Mucosa of stomach (tissue), 1 donor: ENCODE data around the gene LYPD3.

Source experiments
- H3K27me3 ChIP-seq: one replicate; pipeline ENCODE4 v1.7.0; 2013; ENCODE audit warnings: mild to moderate bottlenecking, low read length; ENCODE audit not compliant: control insufficient read depth, insufficient read depth
- H3K36me3 ChIP-seq: one replicate; pipeline ENCODE4 v1.7.0; 2013; ENCODE audit warnings: low read length; ENCODE audit not compliant: control insufficient read depth, insufficient read depth
- H3K4me1 ChIP-seq: one replicate; pipeline ENCODE4 v1.7.0; 2013; ENCODE audit warnings: mild to moderate bottlenecking, low read length; ENCODE audit not compliant: control insufficient read depth, insufficient read depth
- H3K4me3 ChIP-seq: one replicate; pipeline ENCODE4 v1.7.0; 2013; ENCODE audit warnings: low read length
- H3K9ac ChIP-seq: one replicate; pipeline ENCODE4 v1.7.0; 2013; ENCODE audit warnings: mild to moderate bottlenecking, low read length, moderate library complexity
- H3K9me3 ChIP-seq: one replicate; pipeline ENCODE4 v1.7.0; 2013; ENCODE audit warnings: mild to moderate bottlenecking, low read length, moderate library complexity; ENCODE audit not compliant: control insufficient read depth
- donor health status: Pancreatic carcinoma.

Gene LYPD3

DNA sequence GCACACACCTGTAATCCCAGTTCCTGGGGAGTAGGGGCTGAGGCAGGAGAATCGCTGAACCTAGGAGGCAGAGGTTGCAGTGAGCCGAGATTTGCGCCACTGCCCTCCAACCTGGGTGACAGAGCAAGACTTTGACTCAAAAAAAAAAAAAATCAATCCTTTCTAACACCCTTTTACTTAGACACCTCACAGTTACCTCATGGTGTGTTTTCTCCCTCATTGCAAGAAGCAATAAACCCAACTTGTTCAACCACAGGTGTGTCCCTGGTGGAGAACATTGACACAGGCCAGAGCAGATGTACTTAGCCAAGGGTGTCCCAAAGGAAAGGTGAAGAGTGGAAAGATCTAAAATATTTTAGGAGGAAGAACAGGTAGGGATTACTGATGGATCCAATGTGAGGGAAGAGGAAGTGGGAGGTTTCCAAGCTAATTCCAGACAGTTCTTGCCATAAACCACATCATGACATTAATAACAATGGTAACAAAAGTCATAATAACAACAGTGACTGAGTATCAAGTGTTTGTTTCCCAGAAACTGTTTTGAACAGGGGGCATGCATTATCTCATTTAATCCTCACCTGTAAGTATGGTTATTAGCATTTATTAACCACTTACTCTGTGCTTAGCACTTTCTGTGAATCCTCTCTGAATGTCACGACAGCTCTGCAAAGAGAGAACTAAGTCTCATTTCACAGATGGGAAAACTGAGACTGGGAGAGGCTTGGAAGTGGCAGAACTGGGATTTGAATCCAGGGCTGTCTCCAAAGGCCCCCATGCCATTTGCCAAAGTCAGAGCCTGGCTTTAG lies 3.1 kb upstream of the LYPD3 start:
- Histone ChIP-seq H3K27me3 (peaks cover 6% of the 10 kb centered on the region), H3K9me3 (no peaks in the 10 kb centered on the region), H3K9ac (no peak overlapping the region), H3K4me1 (peaks cover 11% of the 10 kb centered on the region), H3K36me3 (no peaks in the 10 kb centered on the region), H3K4me3 (no peak overlapping the region)

DNA sequence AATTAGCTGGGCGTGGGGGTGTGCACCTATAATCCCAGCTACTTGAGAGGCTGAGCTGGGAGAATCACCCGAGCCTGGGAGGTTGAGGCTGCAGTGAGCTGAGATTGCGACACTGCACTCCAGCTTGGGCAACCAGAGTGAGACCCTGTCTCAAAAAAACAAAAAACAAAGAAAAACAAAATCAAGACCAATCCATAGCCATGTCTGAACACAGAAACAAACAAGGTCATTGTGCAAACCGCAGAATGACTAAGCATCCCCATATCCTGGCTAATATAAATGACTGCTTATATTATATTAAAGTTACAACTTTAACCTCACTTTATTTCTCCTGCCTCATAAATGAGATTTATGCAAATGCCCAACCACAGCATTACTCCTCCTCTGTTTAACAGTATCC lies 2.3 kb upstream of the LYPD3 start:
- Histone ChIP-seq H3K36me3 (no peaks in the 10 kb centered on the region), H3K9ac (no peak overlapping the region), H3K9me3 (no peaks in the 10 kb centered on the region), H3K4me3 (no peak overlapping the region), H3K4me1 (peaks cover 11% of the 10 kb centered on the region), H3K27me3 (peaks cover 6% of the 10 kb centered on the region)

DNA sequence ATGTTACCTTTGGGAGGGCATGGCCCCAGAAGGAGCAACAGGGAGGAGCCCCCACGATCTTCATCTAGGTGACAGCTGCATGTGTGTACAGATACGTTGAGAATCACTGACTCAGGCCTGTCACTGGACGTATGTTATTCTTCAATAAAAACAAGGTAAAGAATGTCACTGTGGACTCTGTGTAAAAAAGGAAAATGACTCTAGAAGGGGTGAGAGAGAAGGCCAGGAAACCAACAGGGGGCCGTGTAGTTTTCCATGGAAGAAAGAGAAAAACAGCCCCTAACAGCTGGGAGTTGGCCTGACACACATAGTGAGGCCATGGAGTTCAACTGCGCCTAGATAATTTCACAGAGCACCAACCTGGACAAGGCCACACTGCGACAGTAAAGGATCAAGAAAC lies 1.9 kb upstream of the LYPD3 start:
- peaks cover 11% of the 10 kb centered on the region for H3K4me1 ChIP-seq
- peaks cover 6% of the 10 kb centered on the region for H3K27me3 ChIP-seq
- no peaks in the 10 kb centered on the region for H3K9me3 ChIP-seq
- no peak overlapping the region for H3K9ac ChIP-seq
- H3K4me3 ChIP-seq, result no peak overlapping the region
- H3K36me3 ChIP-seq, result no peaks in the 10 kb centered on the region

DNA sequence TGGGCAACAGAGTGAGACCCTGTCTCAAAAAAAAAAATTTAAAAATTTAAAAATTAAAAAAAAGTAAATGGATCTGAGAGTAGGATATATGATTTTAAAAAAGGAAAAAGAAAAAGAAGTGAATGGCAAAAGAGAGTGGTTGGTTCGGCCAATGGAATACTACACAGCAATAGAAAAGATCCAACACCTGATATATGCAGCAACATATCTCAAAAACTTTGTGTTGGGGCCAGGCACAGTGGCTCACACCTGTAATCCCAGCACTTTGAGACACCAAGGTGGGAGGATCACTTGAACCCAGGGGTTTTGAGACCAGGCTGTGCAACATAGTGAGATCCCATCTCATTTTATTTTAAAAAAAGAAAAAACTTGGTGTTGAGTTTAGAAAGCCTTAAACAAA lies 1.4 kb upstream of the LYPD3 start:
- Histone ChIP-seq H3K9me3 (no peaks in the 10 kb centered on the region), H3K9ac (no peak overlapping the region), H3K4me1 (peaks cover 11% of the 10 kb centered on the region), H3K27me3 (peaks cover 6% of the 10 kb centered on the region), H3K4me3 (no peak overlapping the region), H3K36me3 (no peaks in the 10 kb centered on the region)

DNA sequence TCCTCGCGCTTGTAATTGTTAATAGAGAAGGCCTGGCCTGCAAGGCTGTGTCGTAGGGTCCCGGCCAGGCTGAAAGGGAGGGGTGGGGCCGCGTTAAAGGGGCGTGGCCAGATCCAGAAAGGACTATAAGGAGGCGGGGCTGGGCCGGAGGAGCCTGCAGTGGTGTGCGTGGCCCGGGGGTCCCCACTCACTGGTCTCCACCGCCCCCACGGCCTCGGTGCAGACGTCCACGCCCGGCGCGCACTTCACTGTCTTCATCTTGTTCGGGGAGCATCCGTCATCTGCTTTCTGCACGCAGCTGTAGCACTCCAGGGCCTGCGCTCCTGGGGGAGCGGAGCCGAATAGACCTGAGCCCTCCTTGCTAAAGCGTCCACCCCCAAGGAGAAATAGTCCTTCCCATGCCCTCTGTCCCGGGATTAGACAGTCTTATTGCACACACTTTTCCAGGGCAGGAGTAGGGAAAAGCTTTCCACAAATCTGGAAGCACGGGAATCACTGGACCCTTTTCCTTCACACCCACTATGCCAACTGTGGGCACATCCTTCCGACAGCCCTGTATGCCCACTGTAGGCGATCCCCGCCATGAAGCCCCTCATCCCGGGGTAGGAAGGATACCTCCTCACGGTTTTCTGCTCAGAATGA lies 1.2 kb downstream of the LYPD3 start:
- Histone ChIP-seq H3K9ac (peak overlapping the region; percentile 47), H3K9me3 (no peaks in the 10 kb centered on the region), H3K4me3 (peak overlapping the region; percentile 76), H3K4me1 (peaks cover 11% of the 10 kb centered on the region), H3K36me3 (no peaks in the 10 kb centered on the region), H3K27me3 (peaks cover 6% of the 10 kb centered on the region)

DNA sequence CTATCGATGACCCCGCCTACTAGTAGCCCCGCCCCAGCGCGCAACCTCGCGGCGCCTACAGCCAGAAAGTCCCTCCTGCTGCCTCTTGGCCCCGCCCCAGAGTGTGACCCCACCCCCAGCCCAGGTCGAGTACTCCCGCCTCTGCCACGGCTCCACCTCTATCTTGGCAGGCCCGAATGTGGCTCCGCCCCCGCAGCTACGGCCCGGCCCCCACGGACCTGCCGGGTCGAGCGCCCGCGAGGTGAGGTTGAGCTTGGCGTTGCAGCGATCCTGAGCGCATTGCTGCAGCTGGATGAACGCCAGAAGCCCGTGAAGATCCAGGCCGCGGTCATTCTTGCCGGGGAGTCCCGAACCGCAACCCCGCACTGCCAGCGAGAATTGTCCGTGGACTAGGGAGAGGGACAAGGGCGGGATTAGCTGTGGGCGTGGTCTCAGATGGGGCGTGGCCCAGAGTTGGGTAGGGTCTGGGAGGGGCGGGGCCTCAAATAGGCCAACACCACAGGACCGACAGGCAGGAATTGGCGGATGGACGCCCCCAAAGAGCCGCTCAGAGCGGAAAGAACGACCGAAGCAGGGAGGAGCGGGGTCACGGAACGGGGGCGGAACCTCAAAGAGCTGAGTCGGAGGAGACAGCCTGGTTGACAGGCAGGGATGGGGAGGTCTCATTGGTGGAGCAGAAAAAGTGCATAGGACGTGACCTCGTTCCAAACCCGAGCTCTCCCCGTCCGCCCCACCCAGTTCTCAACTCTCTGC lies 1.9 kb downstream of the LYPD3 start:
- H3K9ac ChIP-seq, result peak overlapping the region; percentile 47
- peaks cover 6% of the 10 kb centered on the region for H3K27me3 ChIP-seq
- peak overlapping the region; percentile 76 for H3K4me3 ChIP-seq
- H3K36me3 ChIP-seq, result no peaks in the 10 kb centered on the region
- peaks cover 11% of the 10 kb centered on the region for H3K4me1 ChIP-seq
- H3K9me3 ChIP-seq, result no peaks in the 10 kb centered on the region

DNA sequence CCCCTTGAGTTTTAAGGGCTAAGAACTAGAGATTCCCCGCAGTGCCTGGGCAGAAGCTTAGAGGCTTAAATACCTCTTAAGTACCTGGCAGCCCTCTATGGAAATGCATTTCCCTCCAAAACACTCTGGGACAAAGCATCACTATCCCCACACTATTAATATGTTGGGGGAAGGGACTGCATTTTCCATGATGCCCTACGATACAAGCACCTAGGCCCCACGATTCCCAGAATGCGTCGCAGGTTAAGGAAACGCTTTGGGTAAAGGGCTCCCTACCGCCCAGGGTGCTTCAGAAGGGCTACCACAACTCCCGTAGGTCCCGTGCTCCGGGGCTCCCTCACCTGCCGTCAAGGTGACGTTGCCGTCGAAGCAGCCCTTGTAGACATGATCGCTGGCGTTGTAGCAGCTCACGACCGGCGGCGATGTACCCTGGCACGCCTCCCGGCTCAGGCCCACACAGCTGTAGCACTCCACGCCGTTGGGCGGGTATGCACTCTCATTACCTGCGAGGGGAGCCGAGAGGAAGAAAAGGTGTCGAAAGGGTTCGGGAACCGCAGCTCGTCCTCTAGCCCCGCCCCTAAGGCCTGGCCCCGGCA lies 2.5 kb downstream of the LYPD3 start:
- Histone ChIP-seq H3K9ac (no peak overlapping the region), H3K36me3 (no peaks in the 10 kb centered on the region), H3K4me3 (no peak overlapping the region), H3K9me3 (no peaks in the 10 kb centered on the region), H3K27me3 (peaks cover 6% of the 10 kb centered on the region), H3K4me1 (peaks cover 11% of the 10 kb centered on the region)

DNA sequence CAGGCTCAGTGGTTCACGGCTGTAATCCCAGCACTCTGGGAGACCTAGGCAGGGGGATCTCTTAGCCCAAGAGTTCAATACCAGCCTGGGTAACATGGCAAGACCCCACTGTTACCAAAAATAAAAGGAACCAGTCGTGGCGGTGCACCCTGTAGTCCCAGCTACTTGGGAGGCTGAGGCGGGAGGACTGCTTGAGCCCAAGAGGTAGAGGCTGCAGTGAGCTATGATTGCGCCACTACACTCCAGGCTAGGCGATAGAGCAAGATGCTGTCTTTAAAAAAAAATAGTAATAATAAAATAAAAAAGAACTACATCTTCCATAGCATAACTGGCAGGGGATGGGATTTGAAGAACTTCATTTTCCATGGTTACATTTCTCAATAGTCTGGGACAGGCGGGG lies 3.0 kb downstream of the LYPD3 start:
- no peak overlapping the region for H3K9ac ChIP-seq
- no peaks in the 10 kb centered on the region for H3K36me3 ChIP-seq
- H3K9me3 ChIP-seq, result no peaks in the 10 kb centered on the region
- peaks cover 6% of the 10 kb centered on the region for H3K27me3 ChIP-seq
- no peak overlapping the region for H3K4me3 ChIP-seq
- peaks cover 11% of the 10 kb centered on the region for H3K4me1 ChIP-seq

DNA sequence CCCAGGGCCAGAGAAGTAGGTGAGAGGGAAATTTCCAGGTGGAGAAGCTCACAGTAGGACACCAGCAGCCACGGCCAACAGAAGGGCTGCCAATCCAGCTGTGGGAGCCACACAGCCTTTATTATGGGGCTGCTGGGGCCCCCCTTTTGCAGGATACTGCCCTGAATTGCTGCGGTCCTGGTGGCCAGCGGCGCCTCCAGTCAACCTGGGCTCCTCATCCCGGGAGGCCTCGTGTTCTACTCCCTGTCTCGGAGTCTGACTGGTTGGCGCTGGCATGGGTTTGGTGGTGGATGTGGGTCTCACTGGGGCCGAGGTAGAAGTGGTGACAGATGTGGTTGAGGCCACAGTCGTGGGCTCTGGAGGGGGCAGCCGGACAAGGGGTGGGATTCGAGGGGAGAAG lies 4.1 kb downstream of the LYPD3 start:
- H3K9me3 ChIP-seq, result no peaks in the 10 kb centered on the region
- peaks cover 6% of the 10 kb centered on the region for H3K27me3 ChIP-seq
- no peak overlapping the region for H3K9ac ChIP-seq
- no peak overlapping the region for H3K4me3 ChIP-seq
- H3K4me1 ChIP-seq, result peaks cover 11% of the 10 kb centered on the region
- no peaks in the 10 kb centered on the region for H3K36me3 ChIP-seq

DNA sequence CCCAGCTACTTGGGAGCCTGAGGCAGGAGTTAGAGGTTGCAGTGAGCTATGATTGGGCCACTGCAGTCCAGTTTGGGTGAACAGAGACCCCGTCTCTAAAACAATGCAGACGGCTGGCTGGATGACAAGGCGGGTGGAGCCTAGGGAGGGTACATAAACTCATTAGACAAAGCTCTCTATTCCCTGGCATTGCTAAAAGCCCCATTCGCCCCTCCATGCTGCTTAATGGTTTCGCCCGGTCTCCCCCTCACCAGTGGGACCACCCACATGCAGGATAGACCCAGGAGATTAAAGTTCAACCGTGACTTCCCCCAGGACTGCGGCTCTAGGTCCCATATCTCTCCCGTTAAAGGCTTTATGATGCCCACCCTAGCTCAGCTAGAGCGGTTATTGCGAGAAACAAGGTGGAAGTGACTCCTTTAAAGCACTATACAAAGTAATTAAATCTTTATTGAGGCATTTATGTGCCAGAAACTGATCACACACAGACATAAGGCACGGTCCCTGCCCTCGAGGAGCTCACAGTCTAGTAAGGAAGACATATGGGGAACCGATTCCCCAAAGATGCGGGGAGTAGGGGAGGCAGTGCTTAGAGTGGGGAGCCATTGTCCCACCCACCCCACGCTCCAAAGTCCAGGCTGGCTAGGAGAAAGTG lies 4.9 kb downstream of the LYPD3 start:
- H3K36me3 ChIP-seq, result no peaks in the 10 kb centered on the region
- peaks cover 5% of the 10 kb centered on the region for H3K27me3 ChIP-seq
- no peaks in the 10 kb centered on the region for H3K9me3 ChIP-seq
- no peak overlapping the region for H3K9ac ChIP-seq
- H3K4me1 ChIP-seq, result peaks cover 10% of the 10 kb centered on the region
- no peak overlapping the region for H3K4me3 ChIP-seq

DNA sequence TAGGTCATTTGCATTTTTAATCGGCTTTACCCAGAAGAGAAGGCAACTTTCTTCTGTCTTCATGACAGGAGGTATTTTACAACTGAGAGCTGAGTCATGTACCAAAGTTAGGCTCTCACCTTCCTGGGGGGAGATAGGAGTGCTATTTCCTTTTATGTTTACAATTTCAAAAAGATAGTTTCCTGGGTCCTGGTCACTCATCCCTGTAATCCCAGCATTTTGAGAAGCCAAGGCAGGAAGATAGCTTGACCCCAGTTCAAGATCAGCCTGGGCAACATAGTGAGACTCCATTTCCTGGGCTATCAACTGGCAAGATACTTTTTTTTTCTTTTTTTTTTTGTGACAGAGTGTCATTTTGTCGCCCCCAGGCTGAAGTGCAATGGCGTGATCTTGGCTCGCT lies 7.6 kb downstream of the LYPD3 start:
- H3K4me3 ChIP-seq, result no peak overlapping the region
- H3K9ac ChIP-seq, result no peak overlapping the region
- no peaks in the 10 kb centered on the region for H3K4me1 ChIP-seq
- no peaks in the 10 kb centered on the region for H3K36me3 ChIP-seq
- no peaks in the 10 kb centered on the region for H3K27me3 ChIP-seq
- H3K9me3 ChIP-seq, result no peaks in the 10 kb centered on the region
